ENCODE measurements around the gene PPP2R5C.

PPP2R5C gene

DNA sequence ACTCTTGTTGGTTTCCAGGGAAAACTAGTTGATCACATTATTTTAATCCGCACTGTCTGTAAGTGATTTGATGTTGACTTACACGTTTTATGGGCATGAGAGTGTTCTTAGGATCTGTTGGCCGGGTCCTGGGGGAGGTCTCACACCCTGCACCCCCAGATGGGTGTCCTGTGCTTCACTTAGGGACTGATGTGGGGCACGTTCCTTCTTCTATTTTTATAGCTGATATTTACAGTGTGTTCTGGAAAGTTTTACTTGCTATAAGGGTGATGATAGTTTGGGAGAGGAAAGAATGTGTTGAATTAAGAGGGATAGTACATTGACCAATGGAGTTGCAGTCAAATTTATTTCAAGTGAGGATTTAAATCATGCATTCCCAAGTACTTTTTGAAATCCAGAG lies 106.3 kb downstream of the PPP2R5C start:
- TF ChIP-seq FOXM1 (IDR thresholded peaks at IDR 0.05; ENCODE audit: borderline replicate concordance, low read depth), result no peak
- TF ChIP-seq, protein P1, sequence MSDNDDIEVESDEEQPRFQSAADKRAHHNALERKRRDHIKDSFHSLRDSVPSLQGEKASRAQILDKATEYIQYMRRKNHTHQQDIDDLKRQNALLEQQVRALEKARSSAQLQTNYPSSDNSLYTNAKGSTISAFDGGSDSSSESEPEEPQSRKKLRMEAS (IDR thresholded peaks at IDR 0.05), result no peak
- TF ChIP-seq NFIC (IDR thresholded peaks at IDR 0.05), result no peak
- no peak for TF ChIP-seq TEAD4 (IDR thresholded peaks at IDR 0.05)
- TF ChIP-seq, protein P2, sequence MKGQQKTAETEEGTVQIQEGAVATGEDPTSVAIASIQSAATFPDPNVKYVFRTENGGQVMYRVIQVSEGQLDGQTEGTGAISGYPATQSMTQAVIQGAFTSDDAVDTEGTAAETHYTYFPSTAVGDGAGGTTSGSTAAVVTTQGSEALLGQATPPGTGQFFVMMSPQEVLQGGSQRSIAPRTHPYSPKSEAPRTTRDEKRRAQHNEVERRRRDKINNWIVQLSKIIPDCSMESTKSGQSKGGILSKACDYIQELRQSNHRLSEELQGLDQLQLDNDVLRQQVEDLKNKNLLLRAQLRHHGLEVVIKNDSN (IDR thresholded peaks at IDR 0.05), result no peak
- TF ChIP-seq TAF1 (IDR thresholded peaks at IDR 0.05; ENCODE audit: low read depth), result no peak
- TF ChIP-seq EGR1 (IDR thresholded peaks at IDR 0.05), result no peak
- TF ChIP-seq EP300 (IDR thresholded peaks at IDR 0.05; ENCODE audit: borderline replicate concordance), result no peak
- no peak for TF ChIP-seq CREB1 (IDR thresholded peaks at IDR 0.05; ENCODE audit: low read depth)
- no peak for TF ChIP-seq CEBPB (IDR thresholded peaks at IDR 0.05)

DNA sequence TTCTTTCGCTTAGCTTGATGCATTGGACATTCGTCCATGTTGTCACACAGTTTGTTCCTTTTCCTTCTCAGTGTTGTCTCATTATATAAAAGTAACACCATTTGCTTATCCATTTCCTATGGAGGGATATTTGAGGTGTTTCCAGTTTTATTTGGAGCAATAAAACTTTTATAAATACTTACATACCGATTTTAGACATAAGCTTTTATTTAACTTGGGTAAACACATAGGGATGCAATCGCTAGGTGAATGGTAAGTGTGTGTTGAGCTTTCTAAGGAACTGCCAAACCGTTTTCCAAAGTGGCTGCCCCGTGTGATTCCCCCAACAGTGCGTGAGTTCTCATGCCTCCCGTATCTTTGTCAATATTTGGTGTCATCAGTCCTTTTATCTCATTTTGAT lies 107.7 kb downstream of the PPP2R5C start:
- TF ChIP-seq, protein P1 (IDR thresholded peaks at IDR 0.05), result no peak
- TF ChIP-seq CEBPB (IDR thresholded peaks at IDR 0.05), result no peak
- no peak for TF ChIP-seq YY1 (IDR thresholded peaks at IDR 0.05; ENCODE audit: low read depth)
- TF ChIP-seq TCF12 (IDR thresholded peaks at IDR 0.05; ENCODE audit: low read depth), result no peak
- no peak for TF ChIP-seq EP300 (IDR thresholded peaks at IDR 0.05; ENCODE audit: borderline replicate concordance)
- no peak for TF ChIP-seq ZBTB7A (IDR thresholded peaks at IDR 0.05; ENCODE audit: low read depth)
- no peak for TF ChIP-seq TAF1 (IDR thresholded peaks at IDR 0.05; ENCODE audit: low read depth)
- no peak for TF ChIP-seq CREB1 (IDR thresholded peaks at IDR 0.05; ENCODE audit: low read depth)
- TF ChIP-seq, protein P3, sequence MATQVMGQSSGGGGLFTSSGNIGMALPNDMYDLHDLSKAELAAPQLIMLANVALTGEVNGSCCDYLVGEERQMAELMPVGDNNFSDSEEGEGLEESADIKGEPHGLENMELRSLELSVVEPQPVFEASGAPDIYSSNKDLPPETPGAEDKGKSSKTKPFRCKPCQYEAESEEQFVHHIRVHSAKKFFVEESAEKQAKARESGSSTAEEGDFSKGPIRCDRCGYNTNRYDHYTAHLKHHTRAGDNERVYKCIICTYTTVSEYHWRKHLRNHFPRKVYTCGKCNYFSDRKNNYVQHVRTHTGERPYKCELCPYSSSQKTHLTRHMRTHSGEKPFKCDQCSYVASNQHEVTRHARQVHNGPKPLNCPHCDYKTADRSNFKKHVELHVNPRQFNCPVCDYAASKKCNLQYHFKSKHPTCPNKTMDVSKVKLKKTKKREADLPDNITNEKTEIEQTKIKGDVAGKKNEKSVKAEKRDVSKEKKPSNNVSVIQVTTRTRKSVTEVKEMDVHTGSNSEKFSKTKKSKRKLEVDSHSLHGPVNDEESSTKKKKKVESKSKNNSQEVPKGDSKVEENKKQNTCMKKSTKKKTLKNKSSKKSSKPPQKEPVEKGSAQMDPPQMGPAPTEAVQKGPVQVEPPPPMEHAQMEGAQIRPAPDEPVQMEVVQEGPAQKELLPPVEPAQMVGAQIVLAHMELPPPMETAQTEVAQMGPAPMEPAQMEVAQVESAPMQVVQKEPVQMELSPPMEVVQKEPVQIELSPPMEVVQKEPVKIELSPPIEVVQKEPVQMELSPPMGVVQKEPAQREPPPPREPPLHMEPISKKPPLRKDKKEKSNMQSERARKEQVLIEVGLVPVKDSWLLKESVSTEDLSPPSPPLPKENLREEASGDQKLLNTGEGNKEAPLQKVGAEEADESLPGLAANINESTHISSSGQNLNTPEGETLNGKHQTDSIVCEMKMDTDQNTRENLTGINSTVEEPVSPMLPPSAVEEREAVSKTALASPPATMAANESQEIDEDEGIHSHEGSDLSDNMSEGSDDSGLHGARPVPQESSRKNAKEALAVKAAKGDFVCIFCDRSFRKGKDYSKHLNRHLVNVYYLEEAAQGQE (IDR thresholded peaks at IDR 0.05; ENCODE audit: low read depth), result no peak

- no peak for TF ChIP-seq EP300 (IDR thresholded peaks at IDR 0.05; ENCODE audit: borderline replicate concordance)
- TF ChIP-seq TEAD4 (IDR thresholded peaks at IDR 0.05), result no peak
- TF ChIP-seq, protein P1 (IDR thresholded peaks at IDR 0.05), result no peak
- no peak for TF ChIP-seq TAF1 (IDR thresholded peaks at IDR 0.05; ENCODE audit: low read depth)
- TF ChIP-seq FOXM1 (IDR thresholded peaks at IDR 0.05; ENCODE audit: borderline replicate concordance, low read depth), result no peak
- no peak for TF ChIP-seq CREB1 (IDR thresholded peaks at IDR 0.05; ENCODE audit: low read depth)
- TF ChIP-seq, protein P2 (IDR thresholded peaks at IDR 0.05), result no peak
- TF ChIP-seq RAD21 (IDR thresholded peaks at IDR 0.05; ENCODE audit: low read depth), result no peak
- no peak for TF ChIP-seq CEBPB (IDR thresholded peaks at IDR 0.05)
- TF ChIP-seq ZBTB7A (IDR thresholded peaks at IDR 0.05; ENCODE audit: low read depth), result no peak
- TF ChIP-seq, protein P3 (IDR thresholded peaks at IDR 0.05; ENCODE audit: low read depth), result no peak
Measured at GRCh38 chr14:101870273-101870939, 108.9 kb downstream of the PPP2R5C start.

- TF ChIP-seq YY1 (IDR thresholded peaks at IDR 0.05; ENCODE audit: low read depth) (no peak), CEBPB (IDR thresholded peaks at IDR 0.05) (no peak)
Measured at GRCh38 chr14:101872346-101872745, 110.8 kb downstream of the PPP2R5C start.

DNA sequence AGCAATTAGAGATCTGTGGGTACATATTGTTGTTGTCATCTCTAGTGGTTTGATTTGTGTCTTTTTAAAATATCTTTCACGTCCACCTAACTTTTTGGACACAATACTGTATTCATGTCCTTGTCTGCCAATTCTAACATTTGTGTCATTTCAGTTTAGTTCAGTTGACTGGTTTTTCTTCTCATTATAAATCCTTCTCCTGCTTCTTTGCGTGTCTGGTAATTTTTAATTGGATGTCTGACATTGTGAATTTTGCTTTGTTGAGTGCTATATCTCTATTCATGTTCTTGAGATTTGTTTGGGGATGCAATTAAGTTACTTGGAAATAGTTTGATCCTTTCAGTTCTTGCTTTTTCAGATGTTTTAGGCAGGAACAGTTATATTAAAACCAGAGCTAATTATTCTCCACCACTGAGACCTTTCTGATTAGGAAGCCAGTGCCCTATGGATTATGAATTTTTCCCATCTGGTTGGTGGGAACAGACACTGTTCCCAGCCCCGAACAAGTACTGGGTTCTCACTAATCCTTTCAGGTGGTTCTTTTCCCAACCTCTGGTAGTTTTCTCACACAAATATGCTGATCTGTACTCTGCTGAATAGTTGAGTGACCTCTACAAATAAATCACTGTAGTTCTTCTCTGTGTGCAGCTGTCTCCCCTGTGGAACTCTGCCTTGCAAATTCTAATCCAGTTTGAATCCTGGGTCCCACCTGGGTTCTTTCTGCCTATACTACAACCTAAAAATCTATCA lies 111.7 kb downstream of the PPP2R5C start:
- TF ChIP-seq RAD21 (IDR thresholded peaks at IDR 0.05; ENCODE audit: low read depth), result no peak
- TF ChIP-seq ZBTB7A (IDR thresholded peaks at IDR 0.05; ENCODE audit: low read depth), result no peak
- no peak for TF ChIP-seq TEAD4 (IDR thresholded peaks at IDR 0.05)
- TF ChIP-seq TAF1 (IDR thresholded peaks at IDR 0.05; ENCODE audit: low read depth), result no peak
- TF ChIP-seq CEBPB (IDR thresholded peaks at IDR 0.05), result no peak
- no peak for TF ChIP-seq TCF12 (IDR thresholded peaks at IDR 0.05; ENCODE audit: low read depth)
- no peak for TF ChIP-seq NFIC (IDR thresholded peaks at IDR 0.05)
- TF ChIP-seq FOXM1 (IDR thresholded peaks at IDR 0.05; ENCODE audit: borderline replicate concordance, low read depth), result no peak
- TF ChIP-seq CREB1 (IDR thresholded peaks at IDR 0.05; ENCODE audit: low read depth), result no peak
- no peak for TF ChIP-seq YY1 (IDR thresholded peaks at IDR 0.05; ENCODE audit: low read depth)
- TF ChIP-seq, protein P2 (IDR thresholded peaks at IDR 0.05), result no peak
- no peak for TF ChIP-seq EP300 (IDR thresholded peaks at IDR 0.05; ENCODE audit: borderline replicate concordance)
